Measurements from ENCODE around the gene RNF145.

The RNF145 gene

DNA sequence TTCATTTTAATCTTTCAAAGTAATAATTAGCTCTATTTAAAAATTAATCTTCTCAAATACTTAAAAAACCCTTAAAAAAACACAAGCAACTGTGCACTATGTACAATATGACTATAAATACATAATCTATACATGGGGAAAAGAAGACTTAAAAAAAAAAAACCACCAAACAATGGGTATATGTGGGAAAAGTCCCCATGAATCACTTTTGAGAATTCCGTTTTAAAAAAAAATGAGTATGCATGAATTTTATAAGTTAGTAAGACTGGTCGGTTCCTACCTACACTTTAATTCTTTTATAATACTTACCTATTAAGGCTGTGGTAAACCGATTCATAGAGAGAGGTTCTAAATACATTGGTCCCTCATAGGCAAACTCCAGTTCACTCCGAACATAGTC, 27.7 kb downstream of the RNF145 start:
- Mint-ChIP-seq H3K4me3 (no peak overlapping the region), H3K27me3 (ENCODE audit: low read depth) (no peaks in the 10 kb centered on the region), H3K36me3 (ENCODE audit: low read depth) (peaks cover 22% of the 10 kb centered on the region), H3K27ac (no peak overlapping the region), H3K4me1 (peaks cover 28% of the 10 kb centered on the region), H3K9me3 (no peaks in the 10 kb centered on the region)
- TF ChIP-seq, protein P1, sequence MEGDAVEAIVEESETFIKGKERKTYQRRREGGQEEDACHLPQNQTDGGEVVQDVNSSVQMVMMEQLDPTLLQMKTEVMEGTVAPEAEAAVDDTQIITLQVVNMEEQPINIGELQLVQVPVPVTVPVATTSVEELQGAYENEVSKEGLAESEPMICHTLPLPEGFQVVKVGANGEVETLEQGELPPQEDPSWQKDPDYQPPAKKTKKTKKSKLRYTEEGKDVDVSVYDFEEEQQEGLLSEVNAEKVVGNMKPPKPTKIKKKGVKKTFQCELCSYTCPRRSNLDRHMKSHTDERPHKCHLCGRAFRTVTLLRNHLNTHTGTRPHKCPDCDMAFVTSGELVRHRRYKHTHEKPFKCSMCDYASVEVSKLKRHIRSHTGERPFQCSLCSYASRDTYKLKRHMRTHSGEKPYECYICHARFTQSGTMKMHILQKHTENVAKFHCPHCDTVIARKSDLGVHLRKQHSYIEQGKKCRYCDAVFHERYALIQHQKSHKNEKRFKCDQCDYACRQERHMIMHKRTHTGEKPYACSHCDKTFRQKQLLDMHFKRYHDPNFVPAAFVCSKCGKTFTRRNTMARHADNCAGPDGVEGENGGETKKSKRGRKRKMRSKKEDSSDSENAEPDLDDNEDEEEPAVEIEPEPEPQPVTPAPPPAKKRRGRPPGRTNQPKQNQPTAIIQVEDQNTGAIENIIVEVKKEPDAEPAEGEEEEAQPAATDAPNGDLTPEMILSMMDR (IDR thresholded peaks at IDR 0.05; ENCODE audit: unreplicated experiment in 3 of 3), result no peak

DNA sequence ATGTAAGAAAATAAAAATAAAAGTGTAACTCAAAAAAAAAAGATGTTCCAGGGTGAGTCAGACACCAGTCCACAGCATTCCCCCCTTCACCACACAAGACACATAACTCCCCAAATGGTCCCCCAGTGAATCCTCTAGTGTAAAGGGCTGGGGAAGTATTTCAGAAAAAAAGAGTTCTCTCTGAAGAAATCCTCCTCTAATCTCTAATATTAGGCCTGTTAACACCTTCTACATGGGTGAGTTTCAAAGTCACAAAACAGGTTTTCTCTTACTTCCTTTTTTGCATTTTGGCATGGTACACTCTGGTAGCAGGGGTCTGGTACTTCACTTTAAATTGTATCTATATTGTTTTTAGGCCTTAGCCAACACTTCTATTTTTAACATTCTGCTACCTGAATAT, 28.2 kb downstream of the RNF145 start:
- H3K36me3 Mint-ChIP-seq (ENCODE audit: low read depth), result peaks cover 24% of the 10 kb centered on the region
- TF ChIP-seq, protein P1 (IDR thresholded peaks at IDR 0.05; ENCODE audit: unreplicated experiment in 3 of 3), result no peak
- H3K27ac Mint-ChIP-seq, result no peak overlapping the region
- no peaks in the 10 kb centered on the region for H3K9me3 Mint-ChIP-seq
- no peaks in the 10 kb centered on the region for H3K27me3 Mint-ChIP-seq (ENCODE audit: low read depth)
- no peak overlapping the region for H3K4me3 Mint-ChIP-seq
- H3K4me1 Mint-ChIP-seq, result peaks cover 28% of the 10 kb centered on the region

DNA sequence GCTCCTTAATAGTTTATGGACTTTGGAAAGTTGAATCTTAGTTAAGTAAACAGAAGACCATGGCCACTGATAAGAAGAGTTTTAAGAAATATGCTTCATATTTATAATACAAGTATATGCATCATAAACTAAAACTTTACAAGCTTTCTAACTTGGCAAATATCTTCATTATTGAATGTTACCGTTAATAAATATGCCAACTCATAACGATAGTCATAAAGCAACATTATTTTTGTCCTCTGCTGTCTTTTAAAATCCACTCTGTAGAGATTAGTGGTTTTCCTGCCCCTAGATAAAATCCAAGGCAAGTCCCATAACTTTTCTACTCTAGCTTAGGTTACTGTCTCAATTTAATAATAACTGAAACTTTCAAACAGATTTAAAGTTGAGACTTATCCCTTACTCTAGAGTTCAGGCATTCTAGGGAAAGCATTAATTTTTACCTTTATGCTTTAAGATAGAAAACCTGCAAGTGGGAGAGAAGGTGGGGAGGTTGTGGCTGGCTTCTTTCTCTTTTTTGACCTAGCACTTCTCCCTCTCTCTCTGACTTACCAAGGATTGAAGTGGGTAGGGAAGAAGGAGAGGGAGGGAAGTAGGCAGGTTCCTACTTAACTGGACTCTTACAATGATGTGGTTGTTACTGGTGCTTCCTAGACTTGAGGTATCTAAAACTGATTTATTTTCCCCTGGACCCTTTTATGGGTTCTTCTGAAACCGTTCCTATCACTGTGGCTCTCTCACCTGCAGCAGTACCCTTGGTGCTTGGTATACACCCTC, 29.6 kb downstream of the RNF145 start:
- H3K36me3 Mint-ChIP-seq (ENCODE audit: low read depth), result peaks cover 38% of the 10 kb centered on the region
- TF ChIP-seq, protein P1 (IDR thresholded peaks at IDR 0.05; ENCODE audit: unreplicated experiment in 3 of 3), result no peak
- H3K4me1 Mint-ChIP-seq, result peaks cover 27% of the 10 kb centered on the region
- peak overlapping the region; percentile 80 to 86 (median 84) for H3K27ac Mint-ChIP-seq
- no peaks in the 10 kb centered on the region for H3K9me3 Mint-ChIP-seq
- no peaks in the 10 kb centered on the region for H3K27me3 Mint-ChIP-seq (ENCODE audit: low read depth)
- H3K4me3 Mint-ChIP-seq, result no peak overlapping the region

DNA sequence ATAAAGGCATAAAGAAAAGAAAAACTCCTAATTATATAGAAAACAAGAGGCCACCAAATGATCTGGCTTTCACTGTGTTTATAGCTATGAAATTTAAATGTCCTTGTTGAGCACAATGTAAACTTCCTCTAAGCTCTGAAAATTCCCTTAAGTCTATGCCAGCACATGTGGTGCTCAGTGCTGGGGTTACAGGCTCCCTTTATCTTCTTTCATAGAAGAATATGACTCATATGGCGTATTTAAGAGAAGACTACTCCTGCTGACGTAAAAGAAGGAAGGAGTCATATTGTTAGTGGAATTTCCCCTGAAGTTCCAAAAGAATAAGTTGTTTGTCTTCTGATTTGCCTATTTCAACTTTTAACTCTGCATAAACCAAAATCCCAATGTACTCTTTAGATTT, 30.4 kb downstream of the RNF145 start:
- H3K4me3 Mint-ChIP-seq, result no peak overlapping the region
- peaks cover 22% of the 10 kb centered on the region for H3K4me1 Mint-ChIP-seq
- no peaks in the 10 kb centered on the region for H3K9me3 Mint-ChIP-seq
- TF ChIP-seq, protein P1 (IDR thresholded peaks at IDR 0.05; ENCODE audit: unreplicated experiment in 3 of 3), result no peak
- H3K27ac Mint-ChIP-seq, result peak overlapping the region; percentile 80 to 86 (median 84)
- peaks cover 39% of the 10 kb centered on the region for H3K36me3 Mint-ChIP-seq (ENCODE audit: low read depth)
- H3K27me3 Mint-ChIP-seq (ENCODE audit: low read depth), result no peaks in the 10 kb centered on the region

DNA sequence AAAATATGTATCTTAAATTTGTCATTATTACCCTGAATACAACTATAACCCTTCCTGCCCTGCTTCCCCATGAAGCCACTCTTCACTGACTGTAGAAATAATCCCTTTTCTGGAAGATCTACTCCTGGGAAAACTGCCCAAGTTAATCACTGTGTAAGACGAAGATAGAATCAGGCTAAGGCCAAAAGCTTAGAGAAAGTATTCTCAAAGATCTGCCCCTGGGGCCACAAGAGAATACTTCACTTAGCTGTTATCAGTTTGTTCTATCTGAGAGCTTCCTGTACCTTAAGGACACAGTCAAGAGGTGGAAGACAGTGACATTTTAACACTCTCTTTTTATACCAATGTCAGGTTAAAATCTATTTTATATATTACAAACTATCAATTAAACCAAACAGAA, 33.8 kb downstream of the RNF145 start:
- TF ChIP-seq, protein P1 (IDR thresholded peaks at IDR 0.05; ENCODE audit: unreplicated experiment in 3 of 3), result no peak
- peak overlapping the region in 1 of 3 experiments; percentile 25 for H3K27ac Mint-ChIP-seq
- H3K9me3 Mint-ChIP-seq, result no peaks in the 10 kb centered on the region
- no peak overlapping the region for H3K4me3 Mint-ChIP-seq
- H3K36me3 Mint-ChIP-seq (ENCODE audit: low read depth), result peaks cover 52% of the 10 kb centered on the region
- H3K27me3 Mint-ChIP-seq (ENCODE audit: low read depth), result no peaks in the 10 kb centered on the region
- peaks cover 14% of the 10 kb centered on the region for H3K4me1 Mint-ChIP-seq

Measured in nephron (organoid).